SK-N-SH (cell line): ENCODE measurements around the gene B3GNT5. TPM values are rescaled to one million over a fixed set of nuclear protein-coding genes. Genes with fewer than 3 reads are reported as not detected.

ENCODE experiments used
- CTCF ChIA-PET: fragments of 300-600, 350-600 bp; formaldehyde crosslinking; extraction: SDS; loops from one replicate; lab custom pipeline; 2021; lab: Yijun Ruan, JAX
- POLR2A ChIA-PET: fragments of 350-600 bp; sonication (Branson Sonifier 250); formaldehyde crosslinking; extraction: SDS; loops from one replicate; lab custom pipeline; 2020; ENCODE audit warnings: antibody characterized with exemption, inconsistent platforms; lab: Yijun Ruan, JAX
- DNase-seq: peaks from one replicate; pipeline ENCODE4 v3.0.0; 2012
- H2AFZ ChIP-seq: fragments of 200-600 bp; sonication (generic); 2 replicates; pipeline ENCODE4 v1.8.1; 2016; ENCODE audit warnings: antibody characterized with exemption, mild to moderate bottlenecking, low read depth
- H3F3A ChIP-seq: fragments of 200-600 bp; sonication (generic); replicated peaks from 2 replicates; pipeline ENCODE3; 2016; ENCODE audit warnings: antibody characterized with exemption, mild to moderate bottlenecking; ENCODE audit not compliant: insufficient read depth
- H3K27ac ChIP-seq, 2 experiments: fragments of 200-500 bp in 1 of 2; fragments of 200-600 bp in 1 of 2; sonication (Bioruptor generic) in 1 of 2; sonication (generic), shearing (Covaris generic) in 1 of 2; 2 replicates each; pipeline versions ENCODE4 v1.5.1 to v1.6.1; 2014 to 2016; ENCODE audit warnings: low read depth in 2 of 2, inconsistent platforms in 1 of 2, low read length in 1 of 2, mild to moderate bottlenecking in 1 of 2, mixed read lengths in 1 of 2
- H3K27me3 ChIP-seq: fragments of 200-600 bp; sonication (generic), shearing (Covaris generic); 2 replicates; pipeline ENCODE4 v1.6.1; 2016; ENCODE audit warnings: mixed run types; ENCODE audit not compliant: insufficient read depth
- H3K36me3 ChIP-seq, 2 experiments: fragments of 200-500 bp in 1 of 2; fragments of 200-600 bp in 1 of 2; sonication (Bioruptor generic) in 1 of 2; sonication (generic) in 1 of 2; replicated peaks in 1 of 2; 2 replicates each; pipeline versions ENCODE3 to v1.5.1; 2014 to 2016; ENCODE audit warnings: low read length in 1 of 2, mild to moderate bottlenecking in 1 of 2; ENCODE audit not compliant: insufficient read depth in 2 of 2, control insufficient read depth in 1 of 2
- H3K4me1 ChIP-seq, 2 experiments: fragments of 200-500 bp in 1 of 2; fragments of 200-600 bp in 1 of 2; sonication (Bioruptor generic) in 1 of 2; sonication (generic), shearing (Covaris generic) in 1 of 2; 2 replicates each; pipeline versions ENCODE4 v1.5.1 to v1.6.1; 2014 to 2016; ENCODE audit warnings: low read depth in 1 of 2, low read length in 1 of 2, mixed run types in 1 of 2; ENCODE audit not compliant: insufficient read depth in 2 of 2, control insufficient read depth in 1 of 2
- H3K4me2 ChIP-seq: fragments of 200-600 bp; sonication (generic), shearing (Covaris generic); 2 replicates; pipeline ENCODE4 v1.6.1; 2017; ENCODE audit warnings: mixed run types
- H3K4me3 ChIP-seq, 2 experiments: fragments of 200-500 bp in 1 of 2; fragments of 200-600 bp in 1 of 2; sonication (Bioruptor generic) in 1 of 2; sonication (generic), shearing (Covaris generic) in 1 of 2; 2 replicates each; pipeline versions ENCODE4 v1.5.1 to v1.8.1; 2014 to 2016; ENCODE audit warnings: low read depth in 2 of 2, inconsistent platforms in 1 of 2, low read length in 1 of 2, mild to moderate bottlenecking in 1 of 2, mixed read lengths in 1 of 2, moderate library complexity in 1 of 2
- H3K79me2 ChIP-seq: fragments of 200-600 bp; sonication (generic); 2 replicates; pipeline ENCODE4 v1.8.1; 2017; ENCODE audit warnings: mild to moderate bottlenecking; ENCODE audit not compliant: insufficient read depth
- H3K9ac ChIP-seq: fragments of 200-600 bp; sonication (generic); 2 replicates; pipeline ENCODE4 v1.6.1; 2017; ENCODE audit warnings: mixed run types
- H3K9me2 ChIP-seq: fragments of 200-600 bp; sonication (generic); 2 replicates; pipeline ENCODE4 v1.6.1; 2017; ENCODE audit warnings: mixed run types
- H3K9me3 ChIP-seq: fragments of 200-600 bp; sonication (generic); 2 replicates; pipeline ENCODE4 v1.6.1; 2017; ENCODE audit warnings: mixed run types, mild to moderate bottlenecking, moderate library complexity
- H4K20me1 ChIP-seq: fragments of 200-600 bp; sonication (generic); 2 replicates; pipeline ENCODE4 v1.6.1; 2017; ENCODE audit warnings: mild to moderate bottlenecking, mixed run types; ENCODE audit not compliant: insufficient read depth
- FOSL2 ChIP-seq: IDR thresholded peaks from 2 replicates; pipeline ENCODE4 v1.4.0; 2012; ENCODE audit warnings: low read depth, mild to moderate bottlenecking, moderate library complexity, borderline replicate concordance
- FOXJ3 ChIP-seq: sonication (generic); formaldehyde crosslinking; IDR thresholded peaks from 2 replicates; pipeline ENCODE4 v1.5.1; 2020; ENCODE audit warnings: mild to moderate bottlenecking, missing genetic modification reagents
- GABPA ChIP-seq: IDR thresholded peaks from 2 replicates; pipeline ENCODE4 v1.4.0; 2012; ENCODE audit warnings: low read depth, mild to moderate bottlenecking
- GATA2 ChIP-seq: sonication (generic); formaldehyde crosslinking; IDR thresholded peaks from 2 replicates; pipeline ENCODE4 v1.5.0; 2020; ENCODE audit warnings: mild to moderate bottlenecking, missing genetic modification reagents
- MEF2A ChIP-seq: IDR thresholded peaks from 2 replicates; pipeline ENCODE4 v1.4.0; 2012; ENCODE audit warnings: low read depth, borderline replicate concordance
- MXI1 ChIP-seq: IDR thresholded peaks from 2 replicates; pipeline ENCODE4 v1.6.1; 2012; ENCODE audit warnings: mild to moderate bottlenecking, low read depth, low read length, improper control_type of control experiment
- NFIC ChIP-seq: IDR thresholded peaks from 2 replicates; pipeline ENCODE4 v1.4.0; 2012; ENCODE audit warnings: borderline replicate concordance
- NRF1 ChIP-seq: IDR thresholded peaks from 2 replicates; pipeline ENCODE4 v1.6.1; 2012; ENCODE audit warnings: low read depth, mild to moderate bottlenecking, low read length
- RAD21 ChIP-seq: IDR thresholded peaks from 2 replicates; pipeline ENCODE4 v1.6.1; 2012; ENCODE audit warnings: mild to moderate bottlenecking, low read length
- TAF1 ChIP-seq: IDR thresholded peaks from 2 replicates; pipeline ENCODE4 v1.6.1; 2012; ENCODE audit warnings: low read depth, mild to moderate bottlenecking, low read length, moderate library complexity, borderline replicate concordance
- YY1 ChIP-seq: IDR thresholded peaks from 2 replicates; pipeline ENCODE4 v1.4.0; 2012; ENCODE audit warnings: low read depth, mild to moderate bottlenecking
- WGBS: methylation state at CpG from one replicate; pipeline ENCODE4 v1.1.6; 2017; ENCODE audit warnings: low lambda C conversion rate; 5-methylcytosine and 5-hydroxymethylcytosine counted together
- polyA plus RNA-seq, 3 experiments: library from polyadenylated mRNA; depleted of rRNA; stranded (reverse); fragments of >200 nt; gene quantifications; 2 replicates each; pipeline ENCODE4 v1.2.3, GENCODE V29; 2012
- TF ChIP-seq, protein P1 (sequence below): fragments of 150-350 bp; IDR thresholded peaks from 2 replicates; pipeline ENCODE4 v1.6.1; 2016; ENCODE audit warnings: mild to moderate bottlenecking, low read depth, low read length
- TF ChIP-seq, protein P2 (sequence below): IDR thresholded peaks from 2 replicates; pipeline ENCODE4; 2012
- TF ChIP-seq, protein P3 (sequence below): IDR thresholded peaks from 2 replicates; pipeline ENCODE4 v1.6.1; 2012; ENCODE audit warnings: mild to moderate bottlenecking, low read depth, low read length, moderate library complexity
- TF ChIP-seq, protein P4 (sequence below): IDR thresholded peaks from 2 replicates; pipeline ENCODE4 v1.4.0; 2012; ENCODE audit warnings: low read depth, borderline replicate concordance
- TF ChIP-seq, protein P5 (sequence below): fragments of 150-350 bp; IDR thresholded peaks from 2 replicates; pipeline ENCODE4 v1.6.1; 2017; ENCODE audit warnings: antibody characterized with exemption, low read length, low read depth, borderline replicate concordance

Gene B3GNT5
- polyA plus RNA-seq, 1 of the 3 experiments (the other 2 are of a cell fraction) = 4.7 TPM

DNA sequence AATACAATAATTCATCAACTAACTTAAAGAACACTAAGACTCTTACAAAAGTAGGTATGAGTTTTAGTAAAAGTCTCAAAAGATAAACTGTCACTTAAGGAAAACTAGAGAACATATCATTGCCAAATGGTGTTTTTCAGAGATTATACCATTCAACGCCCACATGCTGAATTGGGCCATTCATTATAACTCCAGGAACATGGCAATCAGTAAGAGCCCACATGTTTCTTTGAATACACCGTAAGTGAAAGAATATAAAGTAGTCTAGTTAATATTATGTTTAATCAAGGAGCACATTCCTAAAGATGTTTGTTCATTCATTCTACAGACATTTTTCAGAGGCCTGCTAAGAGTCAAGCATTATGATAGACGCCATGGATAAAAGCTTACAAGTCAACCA, 22.9 kb downstream of the B3GNT5 start:
- CTCF ChIA-PET = no interaction called here
- H3K79me2 ChIP-seq = no peaks in the 10 kb centered on the region

DNA sequence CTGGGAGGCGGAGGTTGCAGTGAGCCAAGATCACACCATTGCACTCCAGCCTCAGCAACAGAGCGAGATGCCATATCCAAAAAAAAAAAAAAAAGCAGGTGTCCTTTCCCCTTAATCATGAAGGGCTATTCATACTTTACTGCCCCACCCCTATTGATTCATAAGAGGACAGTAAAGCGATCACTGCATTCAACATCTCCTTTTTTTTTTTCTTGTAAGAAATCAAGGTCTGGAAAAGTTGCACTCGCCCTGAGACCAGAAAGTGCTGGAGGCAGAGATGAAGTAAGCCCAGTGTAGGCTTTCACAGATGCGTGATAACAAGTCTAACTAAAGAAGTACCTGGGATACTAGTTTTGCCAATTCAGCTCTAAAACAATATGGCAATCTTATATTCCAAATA, 24.2 kb downstream of the B3GNT5 start:
- peaks cover 22% of the 10 kb centered on the region for H3F3A ChIP-seq
- no peaks in the 10 kb centered on the region for H3K79me2 ChIP-seq
- peaks cover 3 to 28% of the 10 kb centered on the region in 2 experiments; a peak in 2 of 4 replicates for H3K4me1 ChIP-seq
- 96% methylated on average over 5 of the region's 5 CpGs for WGBS
- no peaks in the 10 kb centered on the region for H3K9me2 ChIP-seq
- no peak overlapping the region for H3K4me2 ChIP-seq
- H2AFZ ChIP-seq = no peak overlapping the region
- DNase-seq = no peak
- ChIA-PET POLR2A (no interaction called here), CTCF (no interaction called here)
- H3K9ac ChIP-seq = no peak overlapping the region
- no peaks in the 10 kb centered on the region for H3K9me3 ChIP-seq
- 0 out of 2 replicates have a peak, but pooled peaks cover 3% of the 10 kb centered on the region for H4K20me1 ChIP-seq
- H3K27me3 ChIP-seq = no peaks in the 10 kb centered on the region
- H3K27ac ChIP-seq = no peak overlapping the region
- peaks cover 0 to under 1% of the 10 kb centered on the region in 2 experiments for H3K36me3 ChIP-seq
- no peak overlapping the region for H3K4me3 ChIP-seq
- TF ChIP-seq, protein P1, sequence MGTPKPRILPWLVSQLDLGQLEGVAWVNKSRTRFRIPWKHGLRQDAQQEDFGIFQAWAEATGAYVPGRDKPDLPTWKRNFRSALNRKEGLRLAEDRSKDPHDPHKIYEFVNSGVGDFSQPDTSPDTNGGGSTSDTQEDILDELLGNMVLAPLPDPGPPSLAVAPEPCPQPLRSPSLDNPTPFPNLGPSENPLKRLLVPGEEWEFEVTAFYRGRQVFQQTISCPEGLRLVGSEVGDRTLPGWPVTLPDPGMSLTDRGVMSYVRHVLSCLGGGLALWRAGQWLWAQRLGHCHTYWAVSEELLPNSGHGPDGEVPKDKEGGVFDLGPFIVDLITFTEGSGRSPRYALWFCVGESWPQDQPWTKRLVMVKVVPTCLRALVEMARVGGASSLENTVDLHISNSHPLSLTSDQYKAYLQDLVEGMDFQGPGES = no peak
- TF ChIP-seq MEF2A (no peak), GATA2 (CRISPR knock-in tag) (no peak), NRF1 (no peak), GABPA (no peak), FOSL2 (no peak), YY1 (no peak), NFIC (no peak)
- TF ChIP-seq, protein P2, sequence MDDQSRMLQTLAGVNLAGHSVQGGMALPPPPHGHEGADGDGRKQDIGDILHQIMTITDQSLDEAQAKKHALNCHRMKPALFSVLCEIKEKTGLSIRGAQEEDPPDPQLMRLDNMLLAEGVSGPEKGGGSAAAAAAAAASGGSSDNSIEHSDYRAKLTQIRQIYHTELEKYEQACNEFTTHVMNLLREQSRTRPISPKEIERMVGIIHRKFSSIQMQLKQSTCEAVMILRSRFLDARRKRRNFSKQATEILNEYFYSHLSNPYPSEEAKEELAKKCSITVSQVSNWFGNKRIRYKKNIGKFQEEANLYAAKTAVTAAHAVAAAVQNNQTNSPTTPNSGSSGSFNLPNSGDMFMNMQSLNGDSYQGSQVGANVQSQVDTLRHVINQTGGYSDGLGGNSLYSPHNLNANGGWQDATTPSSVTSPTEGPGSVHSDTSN = no peak
- TF ChIP-seq, protein P3, sequence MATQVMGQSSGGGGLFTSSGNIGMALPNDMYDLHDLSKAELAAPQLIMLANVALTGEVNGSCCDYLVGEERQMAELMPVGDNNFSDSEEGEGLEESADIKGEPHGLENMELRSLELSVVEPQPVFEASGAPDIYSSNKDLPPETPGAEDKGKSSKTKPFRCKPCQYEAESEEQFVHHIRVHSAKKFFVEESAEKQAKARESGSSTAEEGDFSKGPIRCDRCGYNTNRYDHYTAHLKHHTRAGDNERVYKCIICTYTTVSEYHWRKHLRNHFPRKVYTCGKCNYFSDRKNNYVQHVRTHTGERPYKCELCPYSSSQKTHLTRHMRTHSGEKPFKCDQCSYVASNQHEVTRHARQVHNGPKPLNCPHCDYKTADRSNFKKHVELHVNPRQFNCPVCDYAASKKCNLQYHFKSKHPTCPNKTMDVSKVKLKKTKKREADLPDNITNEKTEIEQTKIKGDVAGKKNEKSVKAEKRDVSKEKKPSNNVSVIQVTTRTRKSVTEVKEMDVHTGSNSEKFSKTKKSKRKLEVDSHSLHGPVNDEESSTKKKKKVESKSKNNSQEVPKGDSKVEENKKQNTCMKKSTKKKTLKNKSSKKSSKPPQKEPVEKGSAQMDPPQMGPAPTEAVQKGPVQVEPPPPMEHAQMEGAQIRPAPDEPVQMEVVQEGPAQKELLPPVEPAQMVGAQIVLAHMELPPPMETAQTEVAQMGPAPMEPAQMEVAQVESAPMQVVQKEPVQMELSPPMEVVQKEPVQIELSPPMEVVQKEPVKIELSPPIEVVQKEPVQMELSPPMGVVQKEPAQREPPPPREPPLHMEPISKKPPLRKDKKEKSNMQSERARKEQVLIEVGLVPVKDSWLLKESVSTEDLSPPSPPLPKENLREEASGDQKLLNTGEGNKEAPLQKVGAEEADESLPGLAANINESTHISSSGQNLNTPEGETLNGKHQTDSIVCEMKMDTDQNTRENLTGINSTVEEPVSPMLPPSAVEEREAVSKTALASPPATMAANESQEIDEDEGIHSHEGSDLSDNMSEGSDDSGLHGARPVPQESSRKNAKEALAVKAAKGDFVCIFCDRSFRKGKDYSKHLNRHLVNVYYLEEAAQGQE = no peak
- TF ChIP-seq, protein P4, sequence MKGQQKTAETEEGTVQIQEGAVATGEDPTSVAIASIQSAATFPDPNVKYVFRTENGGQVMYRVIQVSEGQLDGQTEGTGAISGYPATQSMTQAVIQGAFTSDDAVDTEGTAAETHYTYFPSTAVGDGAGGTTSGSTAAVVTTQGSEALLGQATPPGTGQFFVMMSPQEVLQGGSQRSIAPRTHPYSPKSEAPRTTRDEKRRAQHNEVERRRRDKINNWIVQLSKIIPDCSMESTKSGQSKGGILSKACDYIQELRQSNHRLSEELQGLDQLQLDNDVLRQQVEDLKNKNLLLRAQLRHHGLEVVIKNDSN = no peak
- TF ChIP-seq, protein P5, sequence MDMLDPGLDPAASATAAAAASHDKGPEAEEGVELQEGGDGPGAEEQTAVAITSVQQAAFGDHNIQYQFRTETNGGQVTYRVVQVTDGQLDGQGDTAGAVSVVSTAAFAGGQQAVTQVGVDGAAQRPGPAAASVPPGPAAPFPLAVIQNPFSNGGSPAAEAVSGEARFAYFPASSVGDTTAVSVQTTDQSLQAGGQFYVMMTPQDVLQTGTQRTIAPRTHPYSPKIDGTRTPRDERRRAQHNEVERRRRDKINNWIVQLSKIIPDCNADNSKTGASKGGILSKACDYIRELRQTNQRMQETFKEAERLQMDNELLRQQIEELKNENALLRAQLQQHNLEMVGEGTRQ = no peak

More for the DNA sequence above, 22.9 kb downstream of the B3GNT5 start:
- peaks cover 3 to 28% of the 10 kb centered on the region in 2 experiments; a peak in 2 of 4 replicates for H3K4me1 ChIP-seq
- H3K9me3 ChIP-seq = no peaks in the 10 kb centered on the region
- no peak for DNase-seq
- H3K9ac ChIP-seq = no peak overlapping the region
- peak overlapping the region in 1 of 2 experiments; percentile 54; a peak in 2 of 4 replicates for H3K27ac ChIP-seq
- POLR2A ChIA-PET = no interaction called here
- 0 out of 2 replicates have a peak, but pooled peaks cover 3% of the 10 kb centered on the region for H4K20me1 ChIP-seq
- WGBS = 88% methylated on average over 3 of the region's 3 CpGs
- no peaks in the 10 kb centered on the region for H3K27me3 ChIP-seq
- H2AFZ ChIP-seq = no peak overlapping the region
- TF ChIP-seq MEF2A = no peak
- no peak for TF ChIP-seq FOXJ3 (CRISPR knock-in tag)
- TF ChIP-seq, protein P1 = no peak
- no peak for TF ChIP-seq TAF1
- no peak for TF ChIP-seq GABPA
- no peak for TF ChIP-seq MXI1
- no peak for TF ChIP-seq RAD21
- no peak for TF ChIP-seq GATA2 (CRISPR knock-in tag)
- H3F3A ChIP-seq = peaks cover 22% of the 10 kb centered on the region
- H3K9me2 ChIP-seq = no peaks in the 10 kb centered on the region
- H3K4me2 ChIP-seq = peak overlapping the region; percentile 32; the same call in 1 of the 2 replicates
- peaks cover 0 to 6% of the 10 kb centered on the region in 2 experiments for H3K36me3 ChIP-seq
- H3K4me3 ChIP-seq = no peak overlapping the region
